ENCODE results near the gene GCLC. TPM values are rescaled to one million over a fixed set of nuclear protein-coding genes. Genes with fewer than 3 reads are reported as not detected.
A peak's percentile ranks its signal among the peaks of the same experiment; 100 is the strongest.

GCLC gene
- total and polyA plus RNA-seq, 9 of the 15 experiments (the other 6 are each of a cell fraction or from before 2014, with no cell fraction given): 3.9 to 20.0 (median 9.4) TPM

- ChIA-PET POLR2A (interaction anchor here (0.6 kb wide), 1 partner anchor 337 kb away, joined by 3 read pairs; no protein-coding TSS in a partner anchor), CTCF (ENCODE audit: low intra/inter-chr PET ratio) (interaction anchor here (0.7 kb wide), 1 partner anchor 209 kb away, joined by 4 read pairs; no protein-coding TSS in a partner anchor)
- peaks cover 16% of the 10 kb centered on the region; the same call in 2 of the 3 replicates for H3K36me3 ChIP-seq (ENCODE audit: control insufficient read depth, insufficient read depth, low read length)
- BruUV-seq (replicated peaks): no TSS peak
- no peak overlapping the region for H3K4me3 ChIP-seq
- H3K4me2 ChIP-seq (ENCODE audit: insufficient read depth, low read length): no peak overlapping the region
- H3K27me3 ChIP-seq (ENCODE audit: control insufficient read depth in 2 of 2, insufficient read depth in 2 of 2, low read length in 2 of 2): no peaks in the 10 kb centered on the region
- 78% methylated on average over 1 of the region's 2 CpGs for WGBS (ENCODE audit: insufficient coverage, low coverage, missing lambda C conversion rate)
- in situ Hi-C loops (cut with MboI): no loop called here
- no peaks in the 10 kb centered on the region for H3K4me1 ChIP-seq (replicated peaks in 1 of 2; ENCODE audit: control insufficient read depth in 2 of 2, insufficient read depth in 2 of 2, low read length in 2 of 2)
- H3K9ac ChIP-seq (ENCODE audit: insufficient read depth in 1 of 2, low read depth in 2 of 2, low read length in 2 of 2): no peak overlapping the region
- H3K9me3 ChIP-seq (replicated peaks; ENCODE audit: control insufficient read depth, insufficient read depth, low read depth, low read length): no peaks in the 10 kb centered on the region
- intact Hi-C loops (cut with micrococcal nuclease): no loop called here
- DNase-seq (ENCODE audit: extremely low read depth in 1 of 4, low spot score in 3 of 4): no peak
- H3K79me2 ChIP-seq (ENCODE audit: control insufficient read depth, insufficient read depth, low read length): no peaks in the 10 kb centered on the region
- FAIRE-seq: no peak
- H4K20me1 ChIP-seq (replicated peaks; ENCODE audit: control insufficient read depth, insufficient read depth, low read length): no peaks in the 10 kb centered on the region
- no peak overlapping the region for H2AFZ ChIP-seq (ENCODE audit: low read depth, low read length)
- H3K27ac ChIP-seq (ENCODE audit: extremely low read depth, low read depth, low read length): no peak overlapping the region
- H3K9me1 ChIP-seq (ENCODE audit: control insufficient read depth, insufficient read depth, low read length): no peaks in the 10 kb centered on the region
- TF ChIP-seq ZNF384 (IDR thresholded peaks at IDR 0.05; ENCODE audit: low read depth, low read length) (peak; percentile 33; the same call in 1 of the 2 replicates), RCOR1 (IDR thresholded peaks at IDR 0.05; ENCODE audit: borderline replicate concordance in 1 of 2, low read depth in 2 of 2, low read length in 2 of 2) (no peak)
- ATAC-seq: no peak
Measured at GRCh38 chr6:53517021-53517420, 27.9 kb downstream of the GCLC start.

- no peaks in the 10 kb centered on the region for H3K4me1 ChIP-seq (replicated peaks in 1 of 2; ENCODE audit: control insufficient read depth in 2 of 2, insufficient read depth in 2 of 2, low read length in 2 of 2)
- in situ Hi-C loops (cut with MboI): no loop called here
- H3K4me3 ChIP-seq: no peak overlapping the region
- WGBS (ENCODE audit: insufficient coverage, low coverage, missing lambda C conversion rate): 93% methylated on average over 3 of the region's 3 CpGs
- H3K27ac ChIP-seq (ENCODE audit: extremely low read depth, low read depth, low read length): no peak overlapping the region
- POLR2A ChIA-PET: no interaction called here
- no peaks in the 10 kb centered on the region for H3K9me1 ChIP-seq (ENCODE audit: control insufficient read depth, insufficient read depth, low read length)
- peaks cover 8% of the 10 kb centered on the region; the same call in 2 of the 3 replicates for H3K36me3 ChIP-seq (ENCODE audit: control insufficient read depth, insufficient read depth, low read length)
- no peak overlapping the region for H3K4me2 ChIP-seq (ENCODE audit: insufficient read depth, low read length)
- H3K27me3 ChIP-seq (ENCODE audit: control insufficient read depth in 2 of 2, insufficient read depth in 2 of 2, low read length in 2 of 2): no peaks in the 10 kb centered on the region
- intact Hi-C loops (cut with micrococcal nuclease): no loop called here
- CTCF ChIA-PET (ENCODE audit: low intra/inter-chr PET ratio): interaction anchor here (1.9 kb wide), 1 partner anchor 137 kb away, joined by 12 read pairs; no protein-coding TSS in a partner anchor
- H2AFZ ChIP-seq (ENCODE audit: low read depth, low read length): no peak overlapping the region
- FAIRE-seq (no peak), DNase-seq (ENCODE audit: extremely low read depth in 1 of 4, low spot score in 3 of 4) (no peak), ATAC-seq (no peak)
- H3K9ac ChIP-seq (ENCODE audit: insufficient read depth in 1 of 2, low read depth in 2 of 2, low read length in 2 of 2): no peak overlapping the region
- H3K9me3 ChIP-seq (replicated peaks; ENCODE audit: control insufficient read depth, insufficient read depth, low read depth, low read length): no peaks in the 10 kb centered on the region
- no peaks in the 10 kb centered on the region for H3K79me2 ChIP-seq (ENCODE audit: control insufficient read depth, insufficient read depth, low read length)
- no TSS peak for BruUV-seq (replicated peaks)
- no peaks in the 10 kb centered on the region for H4K20me1 ChIP-seq (replicated peaks; ENCODE audit: control insufficient read depth, insufficient read depth, low read length)
- TF ChIP-seq ZBTB49 (CRISPR knock-in tag; IDR thresholded peaks at IDR 0.05; ENCODE audit: borderline replicate concordance) (no peak), SP1 (CRISPR knock-in tag; IDR thresholded peaks at IDR 0.05) (no peak), KDM2B (CRISPR knock-in tag; IDR thresholded peaks at IDR 0.05) (no peak), NFIC (IDR thresholded peaks at IDR 0.05) (no peak), OTX1 (CRISPR knock-in tag; IDR thresholded peaks at IDR 0.05) (no peak), BMI1 (IDR thresholded peaks at IDR 0.05; ENCODE audit: low read length) (no peak), HDAC8 (tag; IDR thresholded peaks at IDR 0.05) (no peak), ZNF75A (CRISPR knock-in tag; IDR thresholded peaks at IDR 0.05) (no peak), HOXB6 (CRISPR knock-in tag; IDR thresholded peaks at IDR 0.05; ENCODE audit: borderline replicate concordance) (no peak), SIX5 (IDR thresholded peaks at IDR 0.05; ENCODE audit: borderline replicate concordance in 1 of 2, insufficient read depth in 1 of 2, low read depth in 1 of 2, low read length in 2 of 2) (no peak)
- TF ChIP-seq, protein P1, sequence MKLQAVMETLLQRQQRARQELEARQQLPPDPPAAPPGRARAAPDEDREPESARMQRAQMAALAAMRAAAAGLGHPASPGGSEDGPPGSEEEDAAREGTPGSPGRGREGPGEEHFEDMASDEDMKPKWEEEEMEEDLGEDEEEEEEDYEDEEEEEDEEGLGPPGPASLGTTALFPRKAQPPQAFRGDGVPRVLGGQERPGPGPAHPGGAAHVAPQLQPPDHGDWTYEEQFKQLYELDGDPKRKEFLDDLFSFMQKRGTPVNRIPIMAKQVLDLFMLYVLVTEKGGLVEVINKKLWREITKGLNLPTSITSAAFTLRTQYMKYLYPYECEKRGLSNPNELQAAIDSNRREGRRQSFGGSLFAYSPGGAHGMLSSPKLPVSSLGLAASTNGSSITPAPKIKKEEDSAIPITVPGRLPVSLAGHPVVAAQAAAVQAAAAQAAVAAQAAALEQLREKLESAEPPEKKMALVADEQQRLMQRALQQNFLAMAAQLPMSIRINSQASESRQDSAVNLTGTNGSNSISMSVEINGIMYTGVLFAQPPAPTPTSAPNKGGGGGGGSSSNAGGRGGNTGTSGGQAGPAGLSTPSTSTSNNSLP (IDR thresholded peaks at IDR 0.05; ENCODE audit: borderline replicate concordance, low read depth, low read length): no peak
Measured at GRCh38 chr6:53514677-53515076, 30.2 kb downstream of the GCLC start.

All from K562 (cell line).